HG03432 (cell line): Measurements from ENCODE around the gene ARF5.

Source experiments
- ATAC-seq: cut with Tn5 transposase; IDR thresholded peaks from one replicate; pipeline ENCODE4 v1.9.1; 2021; ENCODE audit warnings: mild to moderate bottlenecking, moderate library complexity; ENCODE audit not compliant: unreplicated experiment

Gene ARF5

GRCh38 chr7:127588697-127589482 is 679 bp downstream of the ARF5 start:
- ATAC-seq: peak; percentile 22

GRCh38 chr7:127589896-127590295 is 1.7 kb downstream of the ARF5 start:
- ATAC-seq: no peak

GRCh38 chr7:127591189-127591588 is 3.0 kb downstream of the ARF5 start:
- ATAC-seq: no peak

- no peak for ATAC-seq
These were observed 3.4 kb downstream of the ARF5 start for GRCh38 chr7:127591591-127591990.

- no peak for ATAC-seq
These were observed 4.3 kb downstream of the ARF5 start for GRCh38 chr7:127592550-127592949.

- ATAC-seq: no peak
These were observed 6.3 kb downstream of the ARF5 start for GRCh38 chr7:127594490-127594889.

- ATAC-seq: no peak
These were observed 7.5 kb downstream of the ARF5 start for GRCh38 chr7:127595737-127596136.

- no peak for ATAC-seq
These were observed 10.1 kb downstream of the ARF5 start for GRCh38 chr7:127598318-127598717.

GRCh38 chr7:127600885-127601284 is 12.7 kb downstream of the ARF5 start:
- no peak for ATAC-seq

GRCh38 chr7:127608446-127608845 is 20.2 kb downstream of the ARF5 start:
- no peak for ATAC-seq

GRCh38 chr7:127609297-127609696 is 21.1 kb downstream of the ARF5 start:
- ATAC-seq: no peak

GRCh38 chr7:127612263-127612662 is 24.1 kb downstream of the ARF5 start:
- ATAC-seq: no peak

GRCh38 chr7:127616724-127617123 is 28.5 kb downstream of the ARF5 start:
- ATAC-seq: no peak

- no peak for ATAC-seq
These were observed 29.8 kb downstream of the ARF5 start, which contains the start of gene PAX4 for GRCh38 chr7:127618042-127618441. Gene PAX4 (minus strand): TSS chr7:127618142. CDS start chr7:127615928, 2,214 bp downstream.

- ATAC-seq: no peak
These were observed 30.6 kb downstream of the ARF5 start for GRCh38 chr7:127618775-127619174.

- ATAC-seq: no peak
These were observed 31.6 kb downstream of the ARF5 start for GRCh38 chr7:127619681-127620405.

- no peak for ATAC-seq
These were observed 32.4 kb downstream of the ARF5 start for GRCh38 chr7:127620406-127621233.

- no peak for ATAC-seq
These were observed 37.1 kb downstream of the ARF5 start for GRCh38 chr7:127625331-127625730.

- no peak for ATAC-seq
These were observed 40.2 kb downstream of the ARF5 start for GRCh38 chr7:127628445-127628844.

- ATAC-seq: peak; percentile 71
These were observed 41.1 kb downstream of the ARF5 start for GRCh38 chr7:127629268-127629854.
